GM21423 (cell line): Measurements from ENCODE around the gene WIZ.

Experiments used
- ATAC-seq: cut with Tn5 transposase; IDR thresholded peaks from one replicate; pipeline ENCODE4 v1.9.1; 2021; ENCODE audit warnings: mild to moderate bottlenecking, moderate library complexity; ENCODE audit not compliant: unreplicated experiment

The WIZ gene

DNA sequence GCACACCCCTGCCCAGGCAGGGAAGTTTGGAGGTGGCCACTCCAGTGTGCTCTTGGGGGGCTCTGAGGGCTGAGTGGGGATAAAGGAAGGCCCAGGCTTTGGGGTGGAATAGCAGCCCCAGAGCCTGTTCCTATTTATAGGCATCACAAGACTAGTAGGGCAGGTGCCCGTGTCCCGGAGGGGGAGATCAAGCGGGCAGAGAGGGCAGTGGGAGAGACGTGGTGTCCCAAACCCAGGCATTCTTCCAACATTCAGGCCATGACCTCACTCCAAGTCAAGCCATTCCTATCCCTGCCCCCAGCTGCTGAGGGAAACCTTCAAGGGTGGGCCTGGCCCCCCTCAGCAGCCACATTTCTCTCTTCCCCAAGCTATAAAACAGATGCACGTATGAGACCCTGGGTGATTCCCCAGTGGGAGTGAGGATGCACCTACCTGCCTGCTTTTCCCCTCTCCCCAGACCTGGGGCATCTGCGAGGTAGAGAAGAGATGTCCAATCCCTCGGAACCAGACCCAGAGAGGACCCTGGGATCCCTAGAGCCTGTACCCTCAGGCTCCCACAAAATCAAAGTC, 3.9 kb downstream of the WIZ start:
- ATAC-seq: no peak

DNA sequence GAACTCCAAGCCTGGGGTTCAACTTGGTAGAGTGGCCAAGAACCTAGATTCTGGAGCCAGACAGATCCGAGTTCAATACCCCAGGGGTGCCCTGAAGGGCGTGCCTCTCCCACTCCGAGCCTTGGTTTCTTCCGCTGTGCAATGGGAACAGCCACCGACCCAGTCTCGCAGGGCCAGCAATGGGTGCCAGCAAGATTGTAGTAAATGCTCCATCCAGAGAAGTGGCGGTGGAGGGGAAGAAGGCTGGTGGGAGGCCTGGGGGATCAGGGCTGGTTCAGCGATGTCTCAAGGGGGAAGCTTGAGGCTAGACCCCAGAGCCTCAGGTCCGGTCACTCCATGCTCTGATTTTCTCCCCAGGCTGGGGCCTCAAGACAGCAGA, 4.5 kb downstream of the WIZ start:
- ATAC-seq: no peak

DNA sequence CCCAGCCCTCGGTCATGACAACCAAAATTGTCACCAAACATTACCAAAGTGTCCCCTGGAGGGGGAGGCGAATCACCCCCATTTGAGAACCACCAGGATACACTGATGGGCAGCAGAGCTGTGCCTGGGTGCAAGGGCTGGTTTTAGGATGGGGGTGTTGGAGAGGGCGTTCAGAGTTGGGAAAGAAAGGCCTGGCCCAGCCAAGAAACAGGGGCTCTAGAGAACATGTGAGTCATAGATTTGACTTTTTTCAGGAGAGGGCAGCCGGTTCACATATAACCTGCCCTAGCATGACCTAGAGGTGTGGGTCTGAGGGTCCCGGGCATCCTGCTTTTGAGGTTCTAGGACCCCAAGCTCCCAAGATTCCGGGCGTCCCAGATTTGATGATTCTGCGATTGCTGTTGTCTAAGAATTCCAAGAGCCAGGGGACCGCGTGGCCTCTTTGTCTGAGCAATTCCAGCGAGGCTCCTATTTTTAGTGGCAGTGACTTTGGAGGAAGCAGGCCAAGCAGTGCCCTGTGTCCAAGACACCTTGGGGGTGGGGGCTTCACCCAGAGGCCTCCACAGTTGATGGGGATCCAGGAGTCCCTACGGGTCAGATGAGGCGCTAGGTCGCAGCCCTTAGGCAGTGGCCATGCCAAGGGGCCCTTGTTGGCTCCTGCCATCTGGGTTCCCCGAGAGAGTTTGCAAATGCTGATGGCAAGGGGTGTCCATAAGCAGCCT, 5.1 kb downstream of the WIZ start:
- no peak for ATAC-seq

DNA sequence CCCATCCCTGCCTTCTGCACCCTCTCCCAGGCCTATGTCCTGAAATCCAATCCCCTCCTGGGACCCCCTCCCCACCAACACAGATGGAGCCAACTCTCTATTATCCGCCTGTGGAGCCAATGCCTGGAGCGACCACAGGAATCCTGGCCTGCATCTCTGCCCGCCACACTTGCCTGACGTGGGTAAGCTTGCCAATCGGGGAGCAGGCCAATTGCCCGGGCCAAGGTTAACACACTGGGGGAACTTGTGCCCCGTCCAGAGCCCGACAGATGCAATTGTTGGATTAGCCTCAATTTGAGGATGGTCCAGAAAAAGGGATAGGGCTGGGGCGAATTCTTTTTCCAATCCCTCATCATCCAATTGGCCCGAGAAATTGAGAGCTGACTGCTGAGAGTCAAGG, 5.9 kb downstream of the WIZ start:
- ATAC-seq: no peak

DNA sequence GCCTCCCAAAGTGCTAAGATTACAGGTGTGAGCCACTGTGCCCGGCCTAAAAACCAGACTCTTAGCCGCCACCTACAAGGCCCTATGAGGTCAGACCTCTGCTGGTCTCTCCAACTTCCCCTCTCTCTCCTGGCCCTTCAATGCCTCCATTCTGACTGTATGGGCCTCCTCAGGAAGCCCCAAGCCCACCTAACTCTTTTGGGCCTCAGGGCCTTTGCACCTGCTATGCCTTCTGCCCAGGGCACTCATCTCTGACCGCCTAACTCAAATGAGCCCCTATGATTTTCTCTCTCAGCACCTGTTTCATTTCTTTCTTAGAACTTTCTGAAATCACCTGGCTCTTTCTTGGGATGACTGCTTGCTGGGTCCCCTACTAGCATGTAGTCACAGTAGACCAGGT, 6.4 kb downstream of the WIZ start:
- no peak for ATAC-seq

DNA sequence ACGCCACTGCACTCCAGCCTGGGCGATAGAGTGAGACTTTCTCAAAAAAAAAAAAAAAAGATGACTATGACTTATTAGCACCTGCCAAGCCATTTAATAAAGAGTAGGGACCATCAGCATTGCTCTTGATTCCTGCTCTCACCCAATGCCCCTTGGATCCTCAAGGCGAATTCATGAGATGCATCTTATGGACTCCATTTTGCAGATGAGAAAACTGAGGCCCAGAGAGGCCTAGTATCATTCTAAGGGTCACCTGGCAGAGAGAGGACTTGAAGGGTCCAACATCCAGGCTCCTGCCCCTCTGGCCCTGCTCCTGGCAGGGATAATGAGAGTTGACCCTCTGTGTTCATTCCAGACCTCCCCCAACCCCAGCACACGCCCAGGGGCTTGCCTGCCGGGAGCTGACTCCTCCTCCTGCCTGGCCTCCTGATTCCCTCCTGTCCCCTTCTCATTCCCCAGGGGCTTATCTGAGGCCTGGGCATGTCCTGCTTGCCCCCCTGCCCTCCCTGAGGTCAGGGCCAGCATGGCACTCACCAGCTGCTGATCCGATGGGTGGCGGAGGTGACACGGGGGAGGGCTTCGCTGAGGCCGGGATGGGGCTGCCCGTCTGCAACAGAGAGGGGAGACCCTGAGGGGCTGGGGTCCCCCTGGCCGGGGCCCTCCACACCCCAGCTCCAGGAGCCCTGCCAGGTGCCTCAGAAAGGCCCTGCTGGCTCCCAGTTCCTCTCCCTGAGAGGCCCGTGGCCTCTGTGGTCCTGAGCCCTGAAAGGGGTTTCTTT, 7.4 kb downstream of the WIZ start:
- ATAC-seq: no peak

DNA sequence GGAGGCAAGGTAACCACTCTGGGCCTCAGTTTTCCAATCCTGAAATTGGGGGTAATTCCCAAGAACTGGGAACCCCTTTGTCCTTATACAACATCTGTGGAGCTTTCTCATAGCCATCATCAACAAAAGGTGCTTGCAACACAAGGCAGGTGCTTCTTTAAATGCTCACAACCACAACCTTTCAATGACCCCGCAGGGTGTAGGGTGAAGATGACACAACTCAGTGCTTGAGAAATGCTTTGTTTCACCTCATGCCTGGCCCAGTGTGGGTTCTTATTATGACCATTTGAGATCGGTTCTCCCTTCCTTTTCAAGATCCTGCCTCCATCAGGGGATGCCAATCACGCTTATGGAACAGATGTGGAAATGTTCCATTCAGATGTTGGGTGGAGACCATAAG, 8.4 kb downstream of the WIZ start:
- no peak for ATAC-seq

DNA sequence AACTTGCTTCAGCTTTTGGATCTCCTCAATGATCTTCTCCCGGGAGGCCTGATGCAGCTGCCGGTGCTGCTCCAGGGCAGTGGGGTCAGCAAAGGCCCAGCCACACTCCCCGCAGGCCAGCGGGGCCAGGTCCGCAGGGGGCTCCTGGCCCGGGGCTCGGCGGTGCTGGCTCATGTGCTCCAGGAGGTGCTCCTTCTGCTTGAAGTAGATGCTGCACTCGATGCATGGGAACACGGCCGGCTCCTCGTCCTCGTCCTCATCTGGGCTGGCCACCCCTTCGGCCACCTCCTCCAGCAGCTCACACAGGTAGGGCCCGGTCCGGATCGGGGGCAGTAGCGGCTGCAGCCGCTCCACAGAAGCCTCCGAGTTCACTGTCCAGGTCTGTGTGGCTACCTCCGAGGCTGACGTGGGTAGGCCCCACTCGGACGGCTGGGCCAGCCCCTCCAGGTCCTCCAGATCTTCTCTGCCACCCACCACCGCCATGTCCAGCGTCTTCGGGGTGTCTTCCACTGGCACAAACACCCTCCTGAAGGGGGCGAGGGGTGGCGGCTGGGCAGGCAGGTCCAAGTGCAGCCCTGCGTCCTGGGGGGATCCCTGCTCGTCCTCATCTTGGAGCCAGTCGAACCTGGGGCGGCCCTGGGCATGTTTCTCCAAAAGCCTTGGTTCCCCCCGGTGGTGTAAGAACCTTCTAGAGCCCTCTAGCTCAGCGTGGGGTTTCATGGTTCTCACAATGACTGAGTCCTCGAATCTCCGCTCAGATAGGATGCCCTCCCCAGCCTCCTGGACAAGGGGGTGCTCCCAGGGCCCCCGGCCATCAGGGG, 9.7 kb downstream of the WIZ start:
- no peak for ATAC-seq

DNA sequence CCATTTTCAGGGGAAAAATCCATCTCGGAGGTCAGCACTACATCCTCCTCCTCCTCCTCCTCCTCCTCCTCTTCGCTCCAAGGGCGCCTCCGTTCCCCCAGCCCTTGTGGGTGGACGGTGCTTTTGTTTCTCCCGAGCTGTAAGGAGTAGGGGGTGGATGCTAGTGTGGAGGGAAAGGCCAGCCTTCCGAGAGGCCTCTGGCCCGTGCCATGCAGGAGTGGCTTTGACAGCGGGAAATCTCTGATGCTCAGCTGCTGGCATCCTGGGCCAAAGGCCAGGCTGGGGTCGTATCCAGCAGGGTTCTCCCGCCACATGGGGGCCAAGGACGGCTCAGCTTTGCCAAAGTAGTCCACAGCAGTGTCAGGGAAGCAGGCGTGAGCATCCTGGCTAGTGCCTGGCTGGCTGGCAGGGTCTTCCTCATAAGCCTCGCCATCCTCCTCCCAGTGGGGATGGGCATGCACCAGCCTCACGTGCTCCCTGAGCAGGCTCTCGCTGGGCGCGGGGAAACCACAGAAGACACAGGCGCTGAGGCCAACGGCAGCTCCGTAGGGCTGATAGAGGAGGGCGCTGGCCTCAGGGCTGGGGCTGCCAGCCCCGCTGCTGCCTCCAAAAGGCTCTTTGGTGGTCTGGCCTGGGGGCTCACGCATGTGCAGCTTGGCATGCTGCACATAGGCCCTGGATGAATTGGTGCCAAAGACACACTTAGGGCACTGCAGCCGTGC, 10.5 kb downstream of the WIZ start:
- ATAC-seq: no peak

DNA sequence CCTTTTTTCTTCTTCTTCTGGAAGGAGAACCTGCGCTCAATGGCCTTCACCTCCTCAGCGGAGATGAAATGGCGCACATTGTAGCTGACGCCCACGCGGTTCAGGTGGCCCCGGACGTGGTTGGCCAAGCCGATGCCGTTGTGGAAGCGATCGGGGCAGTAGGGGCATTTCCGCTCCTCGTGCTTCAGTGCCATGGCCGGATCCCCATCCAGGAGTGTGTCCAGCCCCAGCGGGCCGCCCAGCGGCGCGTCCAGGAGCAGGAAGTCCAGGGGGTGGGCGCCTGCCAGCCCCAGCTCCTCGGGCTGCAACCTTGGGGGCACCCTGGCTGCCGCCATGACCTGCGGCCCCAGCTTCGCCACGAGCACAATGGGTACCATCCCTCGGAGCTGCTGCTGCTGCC, 11.2 kb downstream of the WIZ start:
- ATAC-seq: no peak

DNA sequence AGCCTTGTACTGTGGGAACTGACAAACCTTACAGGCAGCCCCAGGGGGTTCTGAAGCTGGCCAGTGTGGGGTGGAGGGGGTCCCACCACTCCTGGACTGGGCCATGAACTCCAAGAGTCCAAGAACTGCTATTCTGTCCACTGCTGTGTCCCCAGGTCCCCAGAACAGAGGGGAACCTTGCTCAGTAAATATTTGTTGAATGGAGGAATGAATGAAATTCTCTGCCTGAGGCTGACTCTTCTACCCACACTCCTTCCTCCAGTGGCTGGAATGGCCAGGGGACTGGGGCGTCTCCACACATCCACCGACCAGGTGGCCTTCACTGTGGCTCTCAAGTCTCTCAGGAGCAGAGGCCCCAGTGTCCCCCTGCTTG, 11.6 kb downstream of the WIZ start:
- no peak for ATAC-seq

DNA sequence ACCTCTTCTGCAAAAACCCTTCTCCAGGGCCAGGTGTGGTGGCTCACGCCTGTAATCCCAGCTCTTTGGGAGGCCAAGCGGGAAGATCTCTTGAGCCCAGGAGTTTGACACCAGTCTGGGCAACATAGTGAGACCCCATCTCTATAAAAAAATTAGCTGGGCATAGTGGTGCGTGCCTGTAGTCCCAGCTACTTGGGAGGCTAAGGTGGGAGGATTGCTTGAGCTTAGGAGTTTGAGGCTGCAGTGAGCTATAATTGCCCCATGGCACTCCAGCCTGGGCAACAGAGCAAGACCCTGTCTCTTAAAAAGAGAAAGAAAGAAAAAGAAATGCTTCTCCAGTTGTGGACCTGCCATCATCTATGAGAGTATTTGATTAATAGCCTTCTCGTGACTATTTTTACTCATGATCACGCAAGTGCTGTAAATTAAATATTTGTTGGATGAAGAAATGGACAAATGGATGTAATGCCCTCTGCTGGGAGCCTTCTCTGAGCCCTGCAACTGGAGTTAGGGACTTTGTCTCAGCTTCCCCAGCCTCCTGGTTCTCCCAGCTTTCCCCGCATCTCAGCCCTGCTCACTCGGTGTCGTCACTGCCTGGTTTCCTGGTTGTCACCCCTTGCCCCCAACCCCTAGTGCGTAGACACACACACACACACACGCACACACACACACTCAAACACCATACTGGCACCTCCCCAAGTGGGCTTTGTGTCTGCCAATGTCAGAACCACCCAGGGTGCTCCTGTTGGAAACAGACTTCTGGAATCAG, 12.2 kb downstream of the WIZ start:
- no peak for ATAC-seq

DNA sequence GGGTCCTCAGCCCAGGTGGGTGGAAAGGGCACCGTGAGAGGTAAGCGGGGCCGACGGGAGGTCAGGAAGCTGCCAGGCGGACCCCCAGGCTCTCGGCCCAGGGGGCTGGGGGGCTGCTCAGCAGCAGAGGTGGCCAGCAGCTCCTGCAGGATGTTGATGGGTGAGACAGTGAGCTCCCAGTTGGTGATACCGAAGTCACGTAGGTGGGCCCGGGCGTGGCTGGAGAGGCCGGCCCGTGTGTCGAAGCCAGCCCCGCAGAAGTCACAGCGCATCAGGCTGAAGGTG, 13.0 kb downstream of the WIZ start:
- ATAC-seq: no peak

DNA sequence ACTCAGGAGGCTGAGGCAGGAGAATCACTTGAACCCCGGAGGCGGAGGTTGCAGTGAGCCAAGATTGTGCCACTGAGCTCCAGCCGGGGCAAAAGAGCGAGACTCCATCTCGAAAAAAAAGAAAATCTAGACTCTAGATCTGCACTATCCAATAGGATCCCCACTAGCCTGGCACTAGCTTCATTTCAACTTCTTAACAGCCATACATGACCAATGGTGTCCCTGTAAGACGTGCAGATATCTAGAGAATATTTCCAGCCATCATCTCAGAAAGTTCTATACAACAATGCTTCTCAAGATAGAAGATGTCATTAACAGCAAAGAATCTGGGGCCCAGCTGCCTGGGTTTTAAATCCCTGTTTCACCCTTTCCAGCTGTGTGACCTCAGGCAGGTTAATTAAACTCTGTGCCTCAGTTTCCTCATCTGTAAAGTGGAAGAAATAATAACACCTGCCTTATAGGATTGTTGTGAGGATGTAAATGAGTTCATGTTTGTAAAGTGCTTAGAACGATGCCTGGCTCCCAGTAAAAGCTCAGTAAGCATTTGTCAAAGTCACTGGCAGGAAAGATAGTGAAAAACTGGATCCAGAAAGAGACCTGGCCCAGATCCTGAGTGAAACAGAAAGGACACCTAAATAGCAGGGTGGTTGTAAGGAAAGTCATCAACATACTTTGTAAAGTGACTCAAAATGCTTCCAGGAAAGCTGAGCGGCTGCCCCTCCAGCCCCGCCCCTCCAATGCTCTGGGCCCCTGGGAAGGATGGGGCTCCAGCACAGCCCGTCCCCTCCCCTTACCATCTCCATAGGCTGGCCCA, 13.5 kb downstream of the WIZ start:
- ATAC-seq: no peak

DNA sequence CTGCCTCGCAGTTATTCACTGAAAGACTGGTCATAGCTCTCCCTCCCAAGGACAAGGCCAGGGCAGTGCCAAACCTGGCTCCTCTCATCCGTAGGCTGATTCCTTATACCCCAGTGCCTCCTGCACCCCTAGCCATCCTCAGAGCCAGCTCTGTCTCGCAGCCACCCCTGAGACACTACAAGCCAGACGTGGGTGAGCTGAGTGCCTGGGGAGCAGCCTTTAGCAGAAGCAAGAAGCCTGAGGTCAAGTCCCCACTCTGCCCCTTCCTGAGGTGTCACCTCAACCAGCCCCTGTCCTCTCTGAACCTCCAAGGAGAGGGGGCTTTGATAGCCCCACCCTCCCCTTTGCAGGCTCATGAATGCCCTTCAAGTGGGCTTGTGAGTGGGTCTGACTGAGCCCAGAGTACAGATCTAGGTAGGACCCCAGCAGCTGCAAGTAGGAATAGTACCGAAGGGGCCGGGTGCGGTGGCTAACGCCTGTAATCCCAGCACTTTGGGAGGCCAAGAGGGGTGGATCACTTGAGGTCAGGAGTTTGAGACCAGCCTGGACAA, 16.2 kb downstream of the WIZ start:
- no peak for ATAC-seq

DNA sequence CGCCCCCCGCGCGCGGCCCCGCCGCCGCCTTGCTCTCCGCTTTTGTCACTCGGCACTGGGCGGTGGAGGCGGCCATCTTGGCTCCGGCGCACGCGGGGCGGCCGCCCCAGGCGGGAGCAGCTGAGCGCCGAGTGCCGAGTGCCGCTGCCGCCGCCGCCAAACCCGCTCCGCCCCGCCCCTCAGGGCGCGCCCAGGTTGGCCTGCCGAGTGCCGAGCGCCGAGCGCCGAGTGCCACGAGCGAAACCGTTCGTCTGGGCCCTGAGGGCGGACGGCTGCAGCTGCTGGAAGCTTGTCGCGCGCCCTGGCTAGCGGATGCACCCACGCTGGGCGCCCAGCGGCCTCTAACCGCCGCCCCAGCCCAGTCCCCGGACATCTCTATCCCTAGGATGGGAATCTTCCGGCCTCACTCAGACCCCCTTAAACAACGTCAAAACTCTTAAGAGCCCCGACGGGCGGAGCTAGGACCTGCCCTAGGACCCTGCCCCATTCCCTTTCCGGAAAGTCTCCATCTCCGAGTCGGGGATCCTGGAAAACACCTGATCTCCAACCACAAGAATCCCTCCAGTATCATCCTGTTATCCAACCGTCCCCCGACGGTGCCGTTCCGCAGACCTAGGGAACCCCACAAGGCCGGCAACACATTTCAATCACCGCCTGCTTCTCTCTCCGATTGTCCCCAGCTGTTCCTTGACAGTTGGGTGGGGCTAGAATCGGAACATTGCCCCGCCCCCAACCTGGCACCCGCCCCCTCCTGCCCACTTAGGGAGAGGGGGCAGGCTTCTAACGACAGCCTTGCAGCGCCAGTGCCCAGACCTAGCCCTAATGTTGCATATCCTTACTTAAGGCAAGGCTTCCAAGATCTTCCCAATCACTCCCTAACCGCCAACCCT, 16.9 kb downstream of the WIZ start:
- ATAC-seq: peak; percentile 73

DNA sequence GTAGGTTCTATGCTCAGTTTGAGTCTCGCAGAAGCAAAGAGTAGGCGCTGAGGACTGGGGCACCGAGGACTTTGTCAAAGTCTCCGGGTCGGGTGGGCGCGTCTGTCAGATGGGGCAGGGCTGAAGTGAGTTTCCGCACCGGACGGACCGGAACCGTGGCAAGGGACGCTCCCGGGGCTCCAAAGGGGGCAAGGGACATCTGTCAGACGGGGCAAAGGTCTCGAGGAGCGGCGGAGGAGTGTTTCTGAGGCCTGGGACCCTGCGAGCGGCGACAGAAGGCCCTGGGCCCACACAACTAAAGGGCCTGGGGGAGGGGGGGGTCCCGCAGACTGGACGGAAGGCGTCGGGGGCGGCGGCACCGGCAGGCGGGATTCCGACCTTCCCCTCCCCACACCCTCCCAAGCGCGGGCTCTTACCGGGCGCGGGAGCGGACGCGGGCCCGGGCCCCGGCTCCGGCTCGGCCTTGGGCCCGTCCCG, 17.7 kb downstream of the WIZ start:
- no peak for ATAC-seq

DNA sequence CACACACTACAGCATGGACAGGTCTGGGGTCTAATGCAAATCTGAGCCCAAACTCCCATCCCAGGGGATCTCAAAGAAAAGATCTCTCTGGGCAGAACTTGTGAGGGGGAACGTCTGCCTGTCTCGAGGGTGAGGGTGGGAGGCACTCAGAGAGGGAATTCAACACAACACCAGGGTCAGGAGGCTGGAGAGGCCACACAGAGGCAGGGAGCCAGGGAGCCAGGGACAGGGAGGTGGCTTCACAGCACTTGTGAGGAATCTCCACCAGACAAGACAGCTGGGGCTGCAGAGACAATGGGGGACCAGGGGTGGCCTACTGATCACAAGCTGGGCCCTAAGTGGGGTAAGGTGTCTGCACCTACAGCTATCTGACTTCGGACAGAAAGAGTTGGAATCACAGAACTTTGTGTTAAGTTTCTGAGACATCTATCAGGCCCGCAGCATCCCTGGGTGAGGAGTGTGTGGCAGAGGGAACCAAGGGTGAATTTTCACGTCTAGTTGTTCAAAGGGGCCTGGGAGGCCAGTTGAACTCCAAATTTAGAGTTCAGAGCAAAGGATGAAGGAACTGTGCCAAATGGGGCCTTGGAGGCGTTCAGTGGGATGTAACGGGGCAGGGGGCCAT, 18.2 kb downstream of the WIZ start:
- ATAC-seq: no peak
